Neural progenitor cell (in vitro differentiated cells): ENCODE measurements around the gene RBKS. TPM values are rescaled to one million over a fixed set of nuclear protein-coding genes. Genes with fewer than 3 reads are reported as not detected.
"Not testable (repeated sequence)": the region's sequence is repeated elsewhere in the genome, so short reads cannot be mapped to it uniquely, and the experiment has no call there.

Source experiments
- DNase-seq: peaks from one replicate; pipeline ENCODE4 v3.0.0-alpha.2; 2016; ENCODE audit warnings: low spot score
- H2AFZ ChIP-seq: fragments of 200-600 bp; sonication (generic); replicated peaks from 2 replicates; pipeline ENCODE4 v1.6.1; 2016; ENCODE audit warnings: antibody characterized with exemption
- H3F3A ChIP-seq: fragments of 200-600 bp; sonication (generic); 2 replicates; pipeline ENCODE4 v1.6.1; 2016; ENCODE audit warnings: antibody characterized with exemption, low read depth
- H3K27ac ChIP-seq: fragments of 200-600 bp; sonication (generic); 2 replicates; pipeline ENCODE4 v1.5.1; 2016; ENCODE audit warnings: mild to moderate bottlenecking
- H3K27me3 ChIP-seq: fragments of 200-600 bp; sonication (generic); 2 replicates; pipeline ENCODE4 v1.6.1; 2016; ENCODE audit warnings: mild to moderate bottlenecking, moderate library complexity
- H3K36me3 ChIP-seq: fragments of 200-600 bp; sonication (generic); 2 replicates; pipeline ENCODE4 v1.5.1; 2016
- H3K4me1 ChIP-seq: fragments of 200-600 bp; sonication (generic); 2 replicates; pipeline ENCODE4 v1.6.1; 2016; ENCODE audit warnings: mixed run types
- H3K4me2 ChIP-seq: fragments of 200-600 bp; sonication (generic); 2 replicates; pipeline ENCODE4 v1.6.1; 2016
- H3K4me3 ChIP-seq: fragments of 200-600 bp; sonication (generic); 2 replicates; pipeline ENCODE4 v1.5.1; 2016
- H3K79me2 ChIP-seq: fragments of 200-600 bp; sonication (generic); 2 replicates; pipeline ENCODE4 v1.6.1; 2016; ENCODE audit warnings: low read depth
- H3K9ac ChIP-seq: fragments of 200-600 bp; sonication (generic); 2 replicates; pipeline ENCODE4 v1.6.1; 2016
- H3K9me3 ChIP-seq: fragments of 200-600 bp; sonication (generic); 2 replicates; pipeline ENCODE4 v1.5.1; 2016; ENCODE audit warnings: low read depth
- H4K20me1 ChIP-seq: fragments of 200-600 bp; sonication (generic); 2 replicates; pipeline ENCODE4 v1.6.1; 2016; ENCODE audit warnings: low read depth
- H3K27ac Mint-ChIP-seq: 3 replicates; pipeline ENCODE4 v1.8.0; 2021; ENCODE audit warnings: mixed read lengths
- H3K27me3 Mint-ChIP-seq: 2 replicates; pipeline ENCODE4 v1.8.0; 2022; ENCODE audit warnings: low read depth, mild to moderate bottlenecking, inconsistent platforms, moderate library complexity, mixed read lengths; ENCODE audit not compliant: insufficient read depth
- H3K36me3 Mint-ChIP-seq: 3 replicates; pipeline ENCODE4 v1.8.0; 2021; ENCODE audit warnings: mixed read lengths
- H3K4me1 Mint-ChIP-seq: 3 replicates; pipeline ENCODE4 v1.8.0; 2021; ENCODE audit warnings: mixed read lengths
- H3K4me3 Mint-ChIP-seq: 3 replicates; pipeline ENCODE4 v1.8.0; 2021; ENCODE audit warnings: mild to moderate bottlenecking, moderate library complexity, mixed read lengths
- H3K9me3 Mint-ChIP-seq: 3 replicates; pipeline ENCODE4 v1.8.0; 2020; ENCODE audit warnings: mixed read lengths
- CTCF ChIP-seq: fragments of 200-600 bp; sonication (generic); IDR thresholded peaks from 2 replicates; pipeline ENCODE4 v1.5.1; 2017; ENCODE audit warnings: antibody characterized with exemption, mild to moderate bottlenecking
- EZH2 ChIP-seq: fragments of 200-600 bp; sonication (generic); IDR thresholded peaks from 2 replicates; pipeline ENCODE4 v1.6.1; 2017; ENCODE audit warnings: antibody characterized with exemption, mild to moderate bottlenecking, moderate library complexity
- EZH2phosphoT487 ChIP-seq: fragments of 200-600 bp; sonication (generic); IDR thresholded peaks from 2 replicates; pipeline ENCODE4 v1.6.1; 2017; ENCODE audit warnings: antibody characterized with exemption
- total RNA-seq: library from RNA; depleted of rRNA; stranded (reverse); fragments of >200 nt; gene quantifications from 2 replicates; pipeline ENCODE4 v1.2.3, GENCODE V29; 2015; ENCODE audit warnings: low replicate concordance

The RBKS gene
- total RNA-seq, 1 donor from 2014 or later: 8.5 TPM

GRCh38 chr2:27886322-27886721 is 3.9 kb downstream of the RBKS start:
- Histone ChIP-seq H3K9me3 (no peaks in the 10 kb centered on the region), H3K4me2 (no peak overlapping the region), H3K4me1 (peaks cover 7% of the 10 kb centered on the region), H3K9ac (no peak overlapping the region), H3K4me3 (no peak overlapping the region), H3F3A (peaks cover 7% of the 10 kb centered on the region), H3K36me3 (no peaks in the 10 kb centered on the region), H3K27me3 (no peaks in the 10 kb centered on the region), H3K79me2 (peaks cover 8% of the 10 kb centered on the region), H3K27ac (no peak overlapping the region), H4K20me1 (no peaks in the 10 kb centered on the region), H2AFZ (no peak overlapping the region)
- TF ChIP-seq EZH2phosphoT487: no peak
- no peak for TF ChIP-seq CTCF
- Mint-ChIP-seq H3K36me3 (no peaks in the 10 kb centered on the region), H3K4me1 (peaks cover 16% of the 10 kb centered on the region), H3K27ac (no peak overlapping the region), H3K4me3 (no peak overlapping the region), H3K27me3 (peaks cover 2% of the 10 kb centered on the region), H3K9me3 (peaks cover 3% of the 10 kb centered on the region)
- DNase-seq: no peak

GRCh38 chr2:27885661-27886060 is 4.5 kb downstream of the RBKS start:
- no peak overlapping the region for H3K4me3 Mint-ChIP-seq
- Histone ChIP-seq H2AFZ (no peak overlapping the region), H3K9ac (no peak overlapping the region), H3K4me2 (no peak overlapping the region), H4K20me1 (no peaks in the 10 kb centered on the region), H3K9me3 (no peaks in the 10 kb centered on the region), H3K36me3 (no peaks in the 10 kb centered on the region), H3K27ac (no peak overlapping the region), H3F3A (peaks cover under 1% of the 10 kb centered on the region), H3K4me3 (no peak overlapping the region), H3K79me2 (peaks cover 5% of the 10 kb centered on the region), H3K27me3 (no peaks in the 10 kb centered on the region), H3K4me1 (peaks cover 7% of the 10 kb centered on the region)
- DNase-seq: no peak
- TF ChIP-seq EZH2: no peak
- no peak for TF ChIP-seq EZH2phosphoT487
- no peak for TF ChIP-seq CTCF
- H3K4me1 Mint-ChIP-seq: peaks cover 10% of the 10 kb centered on the region
- no peak overlapping the region for H3K27ac Mint-ChIP-seq
- H3K27me3 Mint-ChIP-seq: no peaks in the 10 kb centered on the region
- peaks cover 3% of the 10 kb centered on the region for H3K9me3 Mint-ChIP-seq
- no peaks in the 10 kb centered on the region for H3K36me3 Mint-ChIP-seq

GRCh38 chr2:27885234-27885633 is 5.0 kb downstream of the RBKS start:
- H3K27me3 Mint-ChIP-seq: no peaks in the 10 kb centered on the region
- Histone ChIP-seq H3K36me3 (no peaks in the 10 kb centered on the region), H3K4me2 (no peak overlapping the region), H3K4me1 (peaks cover 7% of the 10 kb centered on the region), H3F3A (no peaks in the 10 kb centered on the region), H3K9ac (no peak overlapping the region), H3K27ac (no peak overlapping the region), H2AFZ (no peak overlapping the region), H3K4me3 (no peak overlapping the region), H4K20me1 (no peaks in the 10 kb centered on the region), H3K27me3 (no peaks in the 10 kb centered on the region), H3K9me3 (no peaks in the 10 kb centered on the region), H3K79me2 (peaks cover 5% of the 10 kb centered on the region)
- no peak for DNase-seq
- peaks cover 10% of the 10 kb centered on the region for H3K4me1 Mint-ChIP-seq
- no peak for TF ChIP-seq CTCF
- H3K27ac Mint-ChIP-seq: no peak overlapping the region
- H3K36me3 Mint-ChIP-seq: no peaks in the 10 kb centered on the region
- no peak overlapping the region for H3K4me3 Mint-ChIP-seq
- peaks cover 3% of the 10 kb centered on the region for H3K9me3 Mint-ChIP-seq

GRCh38 chr2:27884601-27885000 is 5.6 kb downstream of the RBKS start:
- no peak overlapping the region for H3K4me3 Mint-ChIP-seq
- H2AFZ ChIP-seq: no peak overlapping the region
- no peak overlapping the region for H3K27ac Mint-ChIP-seq
- no peaks in the 10 kb centered on the region for H3K27me3 ChIP-seq
- peaks cover 6% of the 10 kb centered on the region for H3K4me1 ChIP-seq
- TF ChIP-seq CTCF (no peak), EZH2 (no peak), EZH2phosphoT487 (no peak)
- H3K36me3 ChIP-seq: no peaks in the 10 kb centered on the region
- no peaks in the 10 kb centered on the region for H3K36me3 Mint-ChIP-seq
- H3K27ac ChIP-seq: no peak overlapping the region
- peaks cover 3% of the 10 kb centered on the region for H3K9me3 Mint-ChIP-seq
- H3K9ac ChIP-seq: no peak overlapping the region
- no peaks in the 10 kb centered on the region for H3F3A ChIP-seq
- H3K4me3 ChIP-seq: no peak overlapping the region
- peaks cover 7% of the 10 kb centered on the region for H3K4me1 Mint-ChIP-seq
- H3K27me3 Mint-ChIP-seq: no peaks in the 10 kb centered on the region
- no peaks in the 10 kb centered on the region for H3K9me3 ChIP-seq
- DNase-seq: no peak
- H3K4me2 ChIP-seq: no peak overlapping the region
- H4K20me1 ChIP-seq: no peaks in the 10 kb centered on the region
- peaks cover 5% of the 10 kb centered on the region for H3K79me2 ChIP-seq

GRCh38 chr2:27882584-27882922 is 7.6 kb downstream of the RBKS start:
- H3K4me3 Mint-ChIP-seq, H3K9me3 Mint-ChIP-seq, H3K9ac ChIP-seq, H3K27ac Mint-ChIP-seq, H3K27ac ChIP-seq, H3K27me3 ChIP-seq, H3K4me3 ChIP-seq, H4K20me1 ChIP-seq, H3K4me2 ChIP-seq, H3K9me3 ChIP-seq, H3K36me3 ChIP-seq, H2AFZ ChIP-seq, H3F3A ChIP-seq, H3K79me2 ChIP-seq, DNase-seq, H3K27me3 Mint-ChIP-seq, H3K36me3 Mint-ChIP-seq, H3K4me1 ChIP-seq, H3K4me1 Mint-ChIP-seq: not testable (repeated sequence)
